Activated CD8-positive, alpha-beta T cell treated with anti-CD3 and anti-CD28 coated beads for 36 hours (primary cell): ENCODE measurements around the gene PLCB4. TPM values are rescaled to one million over a fixed set of nuclear protein-coding genes. Genes with fewer than 3 reads are reported as not detected.

ENCODE experiments used
- ATAC-seq: fragments of 200-7000 bp; cut with Tn5 transposase; one replicate; pipeline ENCODE4 v1.10.0; 2021; ENCODE audit warnings: mild to moderate bottlenecking, moderate library complexity
- CTCF ChIA-PET: fragments of 350-600 bp; sonication (Branson Sonifier 250); formaldehyde crosslinking; loops from one replicate; lab custom pipeline; 2021; ENCODE audit warnings: antibody characterized with exemption; lab: Charles Lee
- POLR2A ChIA-PET: fragments of 350-600 bp; sonication (Branson Sonifier 250); formaldehyde crosslinking; loops from one replicate; lab custom pipeline; 2021; ENCODE audit warnings: antibody characterized with exemption; lab: Charles Lee
- DNase-seq: peaks from one replicate; pipeline ENCODE4 v3.0.0-alpha.2; 2020
- H3K27ac Mint-ChIP-seq: one replicate; pipeline ENCODE4 v1.8.0; 2021; ENCODE audit warnings: mild to moderate bottlenecking, mixed read lengths
- H3K27me3 Mint-ChIP-seq: one replicate; pipeline ENCODE4 v1.8.0; 2021; ENCODE audit warnings: mixed read lengths
- H3K36me3 Mint-ChIP-seq: one replicate; pipeline ENCODE4 v1.8.0; 2021; ENCODE audit warnings: low read depth, mixed read lengths
- H3K4me1 Mint-ChIP-seq: one replicate; pipeline ENCODE4 v1.8.0; 2021; ENCODE audit warnings: low read depth, mixed read lengths
- H3K4me3 Mint-ChIP-seq: one replicate; pipeline ENCODE4 v1.8.0; 2021; ENCODE audit warnings: mild to moderate bottlenecking, moderate library complexity, mixed read lengths
- H3K9me3 Mint-ChIP-seq: one replicate; pipeline ENCODE4 v1.8.0; 2021; ENCODE audit warnings: mixed read lengths
- CTCF ChIP-seq: fragments of 200-600 bp; IDR thresholded peaks from one replicate; pipeline ENCODE4 v1.8.0; 2022; ENCODE audit warnings: antibody characterized with exemption, mild to moderate bottlenecking
- intact Hi-C: fragments of 100-400 bp; cut with micrococcal nuclease; formaldehyde crosslinking; loops from one replicate; pipeline ENCODE4 v1.10.0; 2022
- total RNA-seq, 2 experiments: library from RNA; stranded (reverse); gene quantifications; one replicate each; pipeline ENCODE4 v1.2.3, GENCODE V29; 2021

PLCB4 gene
- total RNA-seq, 2 experiments from 2014 or later: not detected

DNA sequence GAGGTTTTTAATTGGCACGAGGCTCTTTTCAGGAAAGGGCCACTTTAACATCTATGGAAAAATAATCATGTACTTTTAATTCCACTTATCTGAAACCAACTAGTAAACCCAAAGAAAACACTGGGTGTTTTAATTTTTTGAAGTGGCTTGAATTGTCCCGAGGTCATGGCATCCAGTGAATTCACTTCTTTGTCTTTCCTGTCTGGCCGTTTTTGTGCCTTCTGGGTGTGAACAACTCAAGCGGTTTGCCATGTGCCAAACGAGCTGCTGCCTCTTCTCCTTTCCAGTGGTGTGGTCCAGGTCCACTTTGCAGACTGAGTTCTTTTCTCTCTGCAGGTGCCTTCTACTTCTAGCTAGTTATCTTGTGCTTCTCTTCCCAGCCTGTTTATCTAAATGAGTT lies 117.5 kb downstream of the PLCB4 start:
- no peak for ATAC-seq
- H3K4me1 Mint-ChIP-seq: no peaks in the 10 kb centered on the region
- ChIA-PET POLR2A (no interaction called here), CTCF (no interaction called here)
- intact Hi-C loops: no loop called here
- no peak overlapping the region for H3K27ac Mint-ChIP-seq
- H3K27me3 Mint-ChIP-seq: no peaks in the 10 kb centered on the region
- no peaks in the 10 kb centered on the region for H3K9me3 Mint-ChIP-seq
- no peak for TF ChIP-seq CTCF
- DNase-seq: no peak
- no peak overlapping the region for H3K4me3 Mint-ChIP-seq
- H3K36me3 Mint-ChIP-seq: no peaks in the 10 kb centered on the region

DNA sequence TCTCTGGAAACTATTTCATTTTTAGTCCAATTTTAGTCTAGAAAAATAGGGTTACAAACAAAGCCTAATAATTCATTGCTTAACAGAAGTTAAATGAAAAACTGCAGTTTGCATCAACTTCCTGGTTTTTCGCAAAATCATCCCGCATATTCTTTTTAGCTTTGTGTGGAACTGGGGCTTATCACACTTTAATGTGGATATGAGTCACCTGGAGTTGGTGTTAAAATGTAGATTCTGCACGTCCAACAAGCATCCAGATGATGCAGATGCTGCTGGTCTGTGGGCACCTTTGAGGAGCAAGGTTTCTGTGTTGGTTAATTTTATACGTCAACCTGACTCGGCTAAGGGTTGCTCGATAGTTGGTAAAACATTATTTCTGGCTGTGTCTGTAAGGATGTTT lies 126.1 kb downstream of the PLCB4 start:
- no peak for TF ChIP-seq CTCF
- no peak for DNase-seq
- H3K27ac Mint-ChIP-seq: no peak overlapping the region
- CTCF ChIA-PET: no interaction called here
- no peaks in the 10 kb centered on the region for H3K4me1 Mint-ChIP-seq
- intact Hi-C loops: no loop called here
- H3K9me3 Mint-ChIP-seq: no peaks in the 10 kb centered on the region
- no peaks in the 10 kb centered on the region for H3K36me3 Mint-ChIP-seq
- POLR2A ChIA-PET: no interaction called here
- no peak for ATAC-seq
- no peaks in the 10 kb centered on the region for H3K27me3 Mint-ChIP-seq
- no peak overlapping the region for H3K4me3 Mint-ChIP-seq

GRCh38 chr20:9196110-9196509 lies 127.2 kb downstream of the PLCB4 start:
- Mint-ChIP-seq H3K36me3 (no peaks in the 10 kb centered on the region), H3K4me3 (no peak overlapping the region), H3K27me3 (no peaks in the 10 kb centered on the region), H3K27ac (no peak overlapping the region), H3K4me1 (no peaks in the 10 kb centered on the region), H3K9me3 (no peaks in the 10 kb centered on the region)
- TF ChIP-seq CTCF: no peak
- intact Hi-C loops: no loop called here
- POLR2A ChIA-PET: no interaction called here
- DNase-seq (no peak), ATAC-seq (no peak)
- CTCF ChIA-PET: no interaction called here

GRCh38 chr20:9198460-9198859 lies 129.6 kb downstream of the PLCB4 start:
- intact Hi-C loops: no loop called here
- H3K36me3 Mint-ChIP-seq: no peaks in the 10 kb centered on the region
- no peak overlapping the region for H3K4me3 Mint-ChIP-seq
- ChIA-PET POLR2A (no interaction called here), CTCF (no interaction called here)
- H3K9me3 Mint-ChIP-seq: no peaks in the 10 kb centered on the region
- TF ChIP-seq CTCF: no peak
- no peaks in the 10 kb centered on the region for H3K4me1 Mint-ChIP-seq
- ATAC-seq: no peak
- no peak for DNase-seq
- no peak overlapping the region for H3K27ac Mint-ChIP-seq
- H3K27me3 Mint-ChIP-seq: no peaks in the 10 kb centered on the region

GRCh38 chr20:9200196-9200595 lies 131.3 kb downstream of the PLCB4 start:
- ATAC-seq (no peak), DNase-seq (no peak)
- H3K9me3 Mint-ChIP-seq: no peaks in the 10 kb centered on the region
- intact Hi-C loops: no loop called here
- ChIA-PET CTCF (no interaction called here), POLR2A (interaction anchor here (0.6 kb wide), 1 partner anchor 35 kb away, joined by 3 read pairs; no protein-coding TSS in a partner anchor)
- H3K27ac Mint-ChIP-seq: no peak overlapping the region
- no peaks in the 10 kb centered on the region for H3K27me3 Mint-ChIP-seq
- H3K4me1 Mint-ChIP-seq: no peaks in the 10 kb centered on the region
- no peaks in the 10 kb centered on the region for H3K36me3 Mint-ChIP-seq
- H3K4me3 Mint-ChIP-seq: no peak overlapping the region
- TF ChIP-seq CTCF: no peak
